Endothelial cell of umbilical vein (primary cell): ENCODE data around the gene LPP.

Experiments used
- EZH2 ChIP-seq: IDR thresholded peaks from 2 replicates; pipeline ENCODE4 v1.6.1; 2012; ENCODE audit warnings: borderline replicate concordance, low read depth, mild to moderate bottlenecking, moderate library complexity, low read length, inconsistent platforms; ENCODE audit not compliant: severe bottlenecking
- FOS ChIP-seq: IDR thresholded peaks from 2 replicates; pipeline ENCODE4 v1.6.1; 2011; ENCODE audit warnings: mild to moderate bottlenecking, low read length, moderate library complexity, borderline replicate concordance; ENCODE audit not compliant: insufficient read depth
- GATA2 ChIP-seq: IDR thresholded peaks from 2 replicates; pipeline ENCODE4 v1.7.0; 2011; ENCODE audit warnings: low read depth, mild to moderate bottlenecking, moderate library complexity, mixed read lengths, low read length; ENCODE audit not compliant: insufficient read length, insufficient read depth
- JUN ChIP-seq: IDR thresholded peaks from 2 replicates; pipeline ENCODE4 v1.6.1; 2011; ENCODE audit warnings: borderline replicate concordance, low read depth; ENCODE audit not compliant: insufficient read length, insufficient read depth
- MAX ChIP-seq: IDR thresholded peaks from 2 replicates; pipeline ENCODE4 v1.6.1; 2011; ENCODE audit not compliant: insufficient read depth, insufficient read length
- MYC ChIP-seq: IDR thresholded peaks from one replicate; pipeline ENCODE4 v1.6.1; 2011; ENCODE audit warnings: mild to moderate bottlenecking, low read depth, low read length
- POLR2A ChIP-seq: IDR thresholded peaks from 2 replicates; pipeline ENCODE4 v1.6.1; 2012; ENCODE audit warnings: low read depth, mild to moderate bottlenecking, control low read depth, low read length
- POLR2AphosphoS5 ChIP-seq: IDR thresholded peaks from 2 replicates; pipeline ENCODE4 v1.6.1; 2012; ENCODE audit warnings: low read depth, mild to moderate bottlenecking, control low read depth, low read length, moderate library complexity; ENCODE audit not compliant: insufficient read depth
- TF ChIP-seq, protein P1 (sequence below), 2 donors: IDR thresholded peaks; 1 replicate in 1 of 2; 2 replicates in 1 of 2; pipeline ENCODE4 v1.5.1; 2011; ENCODE audit warnings: low read length in 2 of 2, mild to moderate bottlenecking in 2 of 2, moderate library complexity in 2 of 2, control low read depth in 1 of 2, inconsistent platforms in 1 of 2, low read depth in 1 of 2; ENCODE audit not compliant: insufficient read depth in 1 of 2; ENCODE audit errors: extremely low read depth in 1 of 2

- TF ChIP-seq, protein P1, sequence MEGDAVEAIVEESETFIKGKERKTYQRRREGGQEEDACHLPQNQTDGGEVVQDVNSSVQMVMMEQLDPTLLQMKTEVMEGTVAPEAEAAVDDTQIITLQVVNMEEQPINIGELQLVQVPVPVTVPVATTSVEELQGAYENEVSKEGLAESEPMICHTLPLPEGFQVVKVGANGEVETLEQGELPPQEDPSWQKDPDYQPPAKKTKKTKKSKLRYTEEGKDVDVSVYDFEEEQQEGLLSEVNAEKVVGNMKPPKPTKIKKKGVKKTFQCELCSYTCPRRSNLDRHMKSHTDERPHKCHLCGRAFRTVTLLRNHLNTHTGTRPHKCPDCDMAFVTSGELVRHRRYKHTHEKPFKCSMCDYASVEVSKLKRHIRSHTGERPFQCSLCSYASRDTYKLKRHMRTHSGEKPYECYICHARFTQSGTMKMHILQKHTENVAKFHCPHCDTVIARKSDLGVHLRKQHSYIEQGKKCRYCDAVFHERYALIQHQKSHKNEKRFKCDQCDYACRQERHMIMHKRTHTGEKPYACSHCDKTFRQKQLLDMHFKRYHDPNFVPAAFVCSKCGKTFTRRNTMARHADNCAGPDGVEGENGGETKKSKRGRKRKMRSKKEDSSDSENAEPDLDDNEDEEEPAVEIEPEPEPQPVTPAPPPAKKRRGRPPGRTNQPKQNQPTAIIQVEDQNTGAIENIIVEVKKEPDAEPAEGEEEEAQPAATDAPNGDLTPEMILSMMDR (IDR thresholded peaks at IDR 0.05; ENCODE audit: extremely low read depth in 1 of 2, insufficient read depth in 1 of 2, low read depth in 1 of 2, low read length in 2 of 2) = no peak
- TF ChIP-seq MYC = no peak
- no peak for TF ChIP-seq POLR2AphosphoS5
- no peak for TF ChIP-seq POLR2A
- TF ChIP-seq JUN = no peak
- TF ChIP-seq MAX = no peak
- TF ChIP-seq EZH2 = no peak
- no peak for TF ChIP-seq GATA2
- no peak for TF ChIP-seq FOS
Observed at GRCh38 chr3:188740010-188740409, 586.1 kb downstream of the LPP start.
